ENCODE results near the gene UNKL. TPM values are rescaled to one million over a fixed set of nuclear protein-coding genes. Genes with fewer than 3 reads are reported as not detected.

The UNKL gene
- total RNA-seq, 3 donors from 2014 or later (not counting 1 experiment from before 2014, with no cell fraction given) = 114 to 130 (median 127) TPM

DNA sequence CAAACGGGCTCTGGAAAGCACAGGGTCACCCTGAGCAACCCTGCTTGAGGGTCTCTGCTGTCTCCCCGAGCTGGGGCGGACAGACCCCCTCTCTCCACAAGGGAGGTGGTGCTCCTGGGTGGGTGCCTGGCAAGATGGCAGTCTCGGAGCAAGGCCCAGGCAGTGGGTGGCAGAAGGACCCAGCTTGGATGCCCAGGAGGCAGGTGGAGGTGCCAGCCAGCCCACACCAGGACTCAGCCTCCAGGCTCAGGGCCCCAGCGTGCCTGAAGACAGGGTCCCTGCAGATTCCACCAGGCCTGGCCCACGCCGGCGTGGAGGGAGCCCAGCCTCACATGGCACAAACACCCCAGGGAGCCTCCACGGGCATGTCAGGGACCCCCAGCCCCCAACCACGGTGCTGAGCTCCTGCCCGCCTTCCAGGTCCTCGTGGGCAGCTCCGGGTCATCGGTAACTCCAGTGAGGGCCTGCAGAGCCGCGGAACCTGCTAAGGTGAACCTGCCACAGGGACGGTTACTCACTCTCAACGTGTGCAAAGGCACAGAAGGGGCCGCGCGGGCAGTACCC, 20.8 kb downstream of the UNKL start:
- no peaks in the 10 kb centered on the region for H3K27me3 Mint-ChIP-seq (ENCODE audit: low read depth in 2 of 2)
- H3K9me3 Mint-ChIP-seq = no peaks in the 10 kb centered on the region
- intact Hi-C loops (cut with micrococcal nuclease) = no loop called here

DNA sequence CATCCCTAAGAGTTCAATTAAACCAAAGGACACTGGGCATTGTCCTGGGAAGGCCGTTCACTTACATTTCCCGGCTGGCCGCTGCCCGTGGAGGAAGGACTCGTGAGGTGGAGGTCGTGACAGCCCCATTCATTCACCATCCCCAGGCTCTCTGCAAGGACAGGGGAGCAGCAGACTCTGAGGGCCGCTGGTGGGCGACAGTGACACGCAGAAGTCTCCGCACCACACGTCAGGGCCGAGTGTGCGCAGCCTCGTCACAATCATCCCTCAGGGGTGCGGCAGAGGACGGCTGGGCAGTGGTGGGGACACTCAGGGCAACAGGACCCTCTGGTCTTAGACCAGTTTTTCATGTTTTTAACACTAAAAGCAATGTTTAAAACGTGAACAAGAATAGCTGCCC, 21.7 kb downstream of the UNKL start:
- H3K27me3 Mint-ChIP-seq (ENCODE audit: low read depth in 2 of 2) = no peaks in the 10 kb centered on the region
- H3K9me3 Mint-ChIP-seq = no peaks in the 10 kb centered on the region
- H3K4me1 ChIP-seq (ENCODE audit: control insufficient read depth, insufficient read depth, low read length) = no peaks in the 10 kb centered on the region
- no peak overlapping the region for H3K27ac ChIP-seq (ENCODE audit: low read length)
- H3K36me3 Mint-ChIP-seq = no peaks in the 10 kb centered on the region
- 94% methylated on average over 17 of the region's 17 CpGs for WGBS (ENCODE audit: insufficient coverage)
- H3K36me3 ChIP-seq (ENCODE audit: control insufficient read depth, insufficient read depth, low read length) = peaks cover 54% of the 10 kb centered on the region
- intact Hi-C loops (cut with micrococcal nuclease) = no loop called here
- H3K9me3 ChIP-seq (ENCODE audit: control insufficient read depth, insufficient read depth, low read length) = no peaks in the 10 kb centered on the region
- no peak for TF ChIP-seq CTCF (IDR thresholded peaks at IDR 0.05)
- H3K27me3 ChIP-seq (ENCODE audit: control insufficient read depth, insufficient read depth, low read length) = no peaks in the 10 kb centered on the region
- H3K27ac Mint-ChIP-seq = no peak overlapping the region
- H3K4me1 Mint-ChIP-seq = no peaks in the 10 kb centered on the region
- no peak for DNase-seq
- no peak for ATAC-seq
- no peak overlapping the region for H3K4me3 ChIP-seq (ENCODE audit: low read length)
- H3K4me3 Mint-ChIP-seq = no peak overlapping the region

More for the DNA sequence above, 20.8 kb downstream of the UNKL start:
- WGBS (ENCODE audit: insufficient coverage) = 97% methylated on average over 21 of the region's 21 CpGs
- no peaks in the 10 kb centered on the region for H3K4me1 ChIP-seq (ENCODE audit: control insufficient read depth, insufficient read depth, low read length)
- TF ChIP-seq CTCF (IDR thresholded peaks at IDR 0.05) = no peak
- H3K36me3 Mint-ChIP-seq = no peaks in the 10 kb centered on the region
- H3K27me3 ChIP-seq (ENCODE audit: control insufficient read depth, insufficient read depth, low read length) = no peaks in the 10 kb centered on the region
- H3K36me3 ChIP-seq (ENCODE audit: control insufficient read depth, insufficient read depth, low read length) = peaks cover 55% of the 10 kb centered on the region
- no peak overlapping the region for H3K27ac Mint-ChIP-seq
- no peak overlapping the region for H3K4me3 Mint-ChIP-seq
- H3K4me3 ChIP-seq (ENCODE audit: low read length) = no peak overlapping the region
- H3K27ac ChIP-seq (ENCODE audit: low read length) = no peak overlapping the region
- H3K4me1 Mint-ChIP-seq = no peaks in the 10 kb centered on the region
- no peaks in the 10 kb centered on the region for H3K9me3 ChIP-seq (ENCODE audit: control insufficient read depth, insufficient read depth, low read length)
- ATAC-seq = no peak
- no peak for DNase-seq

GRCh38 chr16:1390239-1390779, 24.2 kb downstream of the UNKL start:
- Histone ChIP-seq H3K9me3 (ENCODE audit: control insufficient read depth, insufficient read depth, low read length) (no peaks in the 10 kb centered on the region), H3K27me3 (ENCODE audit: control insufficient read depth, insufficient read depth, low read length) (no peaks in the 10 kb centered on the region), H3K36me3 (ENCODE audit: control insufficient read depth, insufficient read depth, low read length) (peaks cover 48% of the 10 kb centered on the region), H3K4me1 (ENCODE audit: control insufficient read depth, insufficient read depth, low read length) (no peaks in the 10 kb centered on the region), H3K4me3 (ENCODE audit: low read length) (no peak overlapping the region), H3K27ac (ENCODE audit: low read length) (no peak overlapping the region)
- Mint-ChIP-seq H3K9me3 (no peaks in the 10 kb centered on the region), H3K4me3 (no peak overlapping the region), H3K27me3 (ENCODE audit: low read depth in 2 of 2) (no peaks in the 10 kb centered on the region), H3K27ac (no peak overlapping the region), H3K36me3 (no peaks in the 10 kb centered on the region), H3K4me1 (peaks cover 0 to 4% of the 10 kb centered on the region in 2 donors)
- intact Hi-C loops (cut with micrococcal nuclease) = no loop called here
- TF ChIP-seq CTCF (IDR thresholded peaks at IDR 0.05) = no peak
- WGBS (ENCODE audit: insufficient coverage) = 67% methylated on average over 28 of the region's 28 CpGs
- no peak for ATAC-seq
- no peak for DNase-seq

GRCh38 chr16:1389762-1390161, 24.7 kb downstream of the UNKL start:
- WGBS (ENCODE audit: insufficient coverage) = 93% methylated on average over 7 of the region's 7 CpGs
- Mint-ChIP-seq H3K36me3 (no peaks in the 10 kb centered on the region), H3K27me3 (ENCODE audit: low read depth in 2 of 2) (no peaks in the 10 kb centered on the region), H3K4me3 (no peak overlapping the region), H3K27ac (no peak overlapping the region), H3K4me1 (peaks cover 0 to 4% of the 10 kb centered on the region in 2 donors), H3K9me3 (no peaks in the 10 kb centered on the region)
- Histone ChIP-seq H3K4me1 (ENCODE audit: control insufficient read depth, insufficient read depth, low read length) (no peaks in the 10 kb centered on the region), H3K27ac (ENCODE audit: low read length) (no peak overlapping the region), H3K36me3 (ENCODE audit: control insufficient read depth, insufficient read depth, low read length) (peaks cover 51% of the 10 kb centered on the region), H3K9me3 (ENCODE audit: control insufficient read depth, insufficient read depth, low read length) (no peaks in the 10 kb centered on the region), H3K4me3 (ENCODE audit: low read length) (no peak overlapping the region), H3K27me3 (ENCODE audit: control insufficient read depth, insufficient read depth, low read length) (no peaks in the 10 kb centered on the region)
- no peak for TF ChIP-seq CTCF (IDR thresholded peaks at IDR 0.05)
- ATAC-seq (no peak), DNase-seq (no peak)
- intact Hi-C loops (cut with micrococcal nuclease) = no loop called here
